Measurements from ENCODE around the gene ANKRD33B.

Gene ANKRD33B

GRCh38 chr5:10702911-10703491, 139.1 kb downstream of the ANKRD33B start:
- Histone ChIP-seq H3K36me3 (replicated peaks) (no peaks in the 10 kb centered on the region), H3K27ac (peak overlapping the region; percentile 96), H3K27me3 (replicated peaks) (no peaks in the 10 kb centered on the region), H3K4me3 (ENCODE audit: low read depth, low read length) (no peak overlapping the region)
- in situ Hi-C loops (cut with HindIII; ENCODE audit: low pct_ligation_motif_present, low sequenced_read_pairs) = no loop called here
- peak; percentile 49 for DNase-seq
- no peak for TF ChIP-seq CTCF (IDR thresholded peaks at IDR 0.05; ENCODE audit: low read depth, low read length, missing control alignments)

GRCh38 chr5:10703676-10704075, 139.8 kb downstream of the ANKRD33B start:
- H3K27ac ChIP-seq = no peak overlapping the region
- H3K4me3 ChIP-seq (ENCODE audit: low read depth, low read length) = no peak overlapping the region
- no peak for DNase-seq
- H3K27me3 ChIP-seq (replicated peaks) = no peaks in the 10 kb centered on the region
- no peak for TF ChIP-seq CTCF (IDR thresholded peaks at IDR 0.05; ENCODE audit: low read depth, low read length, missing control alignments)
- H3K36me3 ChIP-seq (replicated peaks) = no peaks in the 10 kb centered on the region
- in situ Hi-C loops (cut with HindIII; ENCODE audit: low pct_ligation_motif_present, low sequenced_read_pairs) = no loop called here

- Histone ChIP-seq H3K4me3 (ENCODE audit: low read depth, low read length) (no peak overlapping the region), H3K36me3 (replicated peaks) (no peaks in the 10 kb centered on the region), H3K27ac (no peak overlapping the region), H3K27me3 (replicated peaks) (no peaks in the 10 kb centered on the region)
- TF ChIP-seq CTCF (IDR thresholded peaks at IDR 0.05; ENCODE audit: low read depth, low read length, missing control alignments) = no peak
- DNase-seq = no peak
- in situ Hi-C loops (cut with HindIII; ENCODE audit: low pct_ligation_motif_present, low sequenced_read_pairs) = no loop called here
These were observed 141.2 kb downstream of the ANKRD33B start for GRCh38 chr5:10704949-10705621.

GRCh38 chr5:10705747-10706146, 141.9 kb downstream of the ANKRD33B start:
- H3K4me3 ChIP-seq (ENCODE audit: low read depth, low read length) = no peak overlapping the region
- no peaks in the 10 kb centered on the region for H3K27me3 ChIP-seq (replicated peaks)
- no peak for TF ChIP-seq CTCF (IDR thresholded peaks at IDR 0.05; ENCODE audit: low read depth, low read length, missing control alignments)
- no peaks in the 10 kb centered on the region for H3K36me3 ChIP-seq (replicated peaks)
- H3K27ac ChIP-seq = no peak overlapping the region
- no peak for DNase-seq
- in situ Hi-C loops (cut with HindIII; ENCODE audit: low pct_ligation_motif_present, low sequenced_read_pairs) = no loop called here

- no peak for TF ChIP-seq CTCF (IDR thresholded peaks at IDR 0.05; ENCODE audit: low read depth, low read length, missing control alignments)
- H3K27ac ChIP-seq = no peak overlapping the region
- in situ Hi-C loops (cut with HindIII; ENCODE audit: low pct_ligation_motif_present, low sequenced_read_pairs) = no loop called here
These were observed 142.5 kb downstream of the ANKRD33B start for GRCh38 chr5:10706326-10706725.

More at GRCh38 chr5:10706326-10706725, 142.5 kb downstream of the ANKRD33B start:
- no peaks in the 10 kb centered on the region for H3K27me3 ChIP-seq (replicated peaks)
- no peaks in the 10 kb centered on the region for H3K36me3 ChIP-seq (replicated peaks)
- no peak for DNase-seq
- no peak overlapping the region for H3K4me3 ChIP-seq (ENCODE audit: low read depth, low read length)
